ENCODE results near the gene CCP110. TPM values are rescaled to one million over a fixed set of nuclear protein-coding genes. Genes with fewer than 3 reads are reported as not detected.

CCP110 gene
- total RNA-seq, 1 experiment from 2014 or later, result 21.6 TPM

GRCh38 chr16:19481769-19482168 is 42.0 kb upstream of the CCP110 start:
- H3K27ac Mint-ChIP-seq, result no peak overlapping the region
- no peak overlapping the region for H3T11ph ChIP-seq (ENCODE audit: low read length)
- no peak overlapping the region for H3K9ac ChIP-seq (ENCODE audit: extremely low read depth, insufficient read length, low read length)
- H3K27ac ChIP-seq (ENCODE audit: insufficient read length, low read depth, low read length), result no peak overlapping the region
- no peak overlapping the region for H2BK5ac ChIP-seq (ENCODE audit: insufficient read length, low read length)
- H2AK5ac ChIP-seq (ENCODE audit: insufficient read length, low read length), result no peak overlapping the region
- no CpG with 5 or more reads among the region's 5 CpGs for WGBS (ENCODE audit: extremely low coverage, insufficient read length, low lambda C conversion rate)
- no peak overlapping the region for H2BK20ac ChIP-seq (ENCODE audit: low read depth, low read length, poor library complexity, severe bottlenecking)
- H3K36me3 Mint-ChIP-seq (ENCODE audit: insufficient read depth in 1 of 3, low read depth in 3 of 3), result peaks cover 0 to 13% (median 10%) of the 10 kb centered on the region in 3 experiments
- no peak overlapping the region for H3K4me3 Mint-ChIP-seq
- H3K9me3 ChIP-seq (ENCODE audit: control insufficient read depth, low read depth, low read length), result no peaks in the 10 kb centered on the region
- H4K8ac ChIP-seq (replicated peaks; ENCODE audit: insufficient read length, low read depth, low read length), result no peak overlapping the region
- H2BK12ac ChIP-seq (ENCODE audit: insufficient read length, low read depth, low read length), result no peak overlapping the region
- no peak overlapping the region for H3K4ac ChIP-seq (ENCODE audit: low read depth, low read length)
- no peaks in the 10 kb centered on the region for H3K27me3 ChIP-seq (ENCODE audit: insufficient read depth, low read length)
- no peak overlapping the region for H4K91ac ChIP-seq (ENCODE audit: insufficient read length, low read depth, low read length)
- H2BK120ac ChIP-seq (ENCODE audit: low read depth, low read length, poor library complexity, severe bottlenecking), result no peak overlapping the region
- H3K79me2 ChIP-seq (ENCODE audit: insufficient read depth, low read length), result no peaks in the 10 kb centered on the region
- H4K5ac ChIP-seq (ENCODE audit: insufficient read length, low read depth, low read length), result no peak overlapping the region
- H3K4me1 Mint-ChIP-seq, result peaks cover 12 to 17% of the 10 kb centered on the region in 2 experiments
- no peak overlapping the region for H3K4me2 ChIP-seq (ENCODE audit: insufficient read depth, insufficient read length, low read length)
- H2AFZ ChIP-seq (ENCODE audit: low read length), result no peak overlapping the region
- H3K9me3 Mint-ChIP-seq, result peaks cover 4 to 9% of the 10 kb centered on the region in 2 experiments; a peak in 3 of 5 replicates
- DNase-seq, result no peak
- no peaks in the 10 kb centered on the region for H3K4me1 ChIP-seq (ENCODE audit: insufficient read depth, low read length)
- H3K23me2 ChIP-seq (ENCODE audit: insufficient read length, low read depth, low read length, poor library complexity, severe bottlenecking), result no peaks in the 10 kb centered on the region
- peaks cover 3% of the 10 kb centered on the region; the same call in 1 of the 2 replicates for H3K27me3 Mint-ChIP-seq (ENCODE audit: low read depth)
- H3K18ac ChIP-seq (ENCODE audit: insufficient read length, low read depth, low read length), result no peak overlapping the region
- no peak overlapping the region for H3K23ac ChIP-seq (ENCODE audit: insufficient read length, low read depth, low read length)
- H3K14ac ChIP-seq (ENCODE audit: insufficient read depth, low read length), result no peak overlapping the region
- no peak overlapping the region for H2BK15ac ChIP-seq (ENCODE audit: low read depth, low read length)
- H4K20me1 ChIP-seq (ENCODE audit: control insufficient read depth, insufficient read depth, insufficient read length), result no peaks in the 10 kb centered on the region
- TF ChIP-seq, protein P1, sequence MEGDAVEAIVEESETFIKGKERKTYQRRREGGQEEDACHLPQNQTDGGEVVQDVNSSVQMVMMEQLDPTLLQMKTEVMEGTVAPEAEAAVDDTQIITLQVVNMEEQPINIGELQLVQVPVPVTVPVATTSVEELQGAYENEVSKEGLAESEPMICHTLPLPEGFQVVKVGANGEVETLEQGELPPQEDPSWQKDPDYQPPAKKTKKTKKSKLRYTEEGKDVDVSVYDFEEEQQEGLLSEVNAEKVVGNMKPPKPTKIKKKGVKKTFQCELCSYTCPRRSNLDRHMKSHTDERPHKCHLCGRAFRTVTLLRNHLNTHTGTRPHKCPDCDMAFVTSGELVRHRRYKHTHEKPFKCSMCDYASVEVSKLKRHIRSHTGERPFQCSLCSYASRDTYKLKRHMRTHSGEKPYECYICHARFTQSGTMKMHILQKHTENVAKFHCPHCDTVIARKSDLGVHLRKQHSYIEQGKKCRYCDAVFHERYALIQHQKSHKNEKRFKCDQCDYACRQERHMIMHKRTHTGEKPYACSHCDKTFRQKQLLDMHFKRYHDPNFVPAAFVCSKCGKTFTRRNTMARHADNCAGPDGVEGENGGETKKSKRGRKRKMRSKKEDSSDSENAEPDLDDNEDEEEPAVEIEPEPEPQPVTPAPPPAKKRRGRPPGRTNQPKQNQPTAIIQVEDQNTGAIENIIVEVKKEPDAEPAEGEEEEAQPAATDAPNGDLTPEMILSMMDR (conservative IDR thresholded peaks at IDR 0.05), result no peak
- no peak overlapping the region for H3K56ac ChIP-seq (ENCODE audit: insufficient read length, low read depth, low read length)
- no peaks in the 10 kb centered on the region for H3K79me1 ChIP-seq (ENCODE audit: insufficient read depth, low read depth, low read length, poor library complexity, severe bottlenecking)

Measured in H9 (cell line).